ENCODE data around the gene SPTBN1. TPM values are rescaled to one million over a fixed set of nuclear protein-coding genes. Genes with fewer than 3 reads are reported as not detected.

SPTBN1 gene
- total RNA-seq, 2 donors from 2014 or later = 179 to 194 TPM

GRCh38 chr2:54546518-54546917 is 90.4 kb downstream of the SPTBN1 start:
- H3K4me1 Mint-ChIP-seq = peaks cover 23% of the 10 kb centered on the region
- no peak for DNase-seq
- no peaks in the 10 kb centered on the region for H3K9me3 ChIP-seq (ENCODE audit: control insufficient read depth, low read length)

DNA sequence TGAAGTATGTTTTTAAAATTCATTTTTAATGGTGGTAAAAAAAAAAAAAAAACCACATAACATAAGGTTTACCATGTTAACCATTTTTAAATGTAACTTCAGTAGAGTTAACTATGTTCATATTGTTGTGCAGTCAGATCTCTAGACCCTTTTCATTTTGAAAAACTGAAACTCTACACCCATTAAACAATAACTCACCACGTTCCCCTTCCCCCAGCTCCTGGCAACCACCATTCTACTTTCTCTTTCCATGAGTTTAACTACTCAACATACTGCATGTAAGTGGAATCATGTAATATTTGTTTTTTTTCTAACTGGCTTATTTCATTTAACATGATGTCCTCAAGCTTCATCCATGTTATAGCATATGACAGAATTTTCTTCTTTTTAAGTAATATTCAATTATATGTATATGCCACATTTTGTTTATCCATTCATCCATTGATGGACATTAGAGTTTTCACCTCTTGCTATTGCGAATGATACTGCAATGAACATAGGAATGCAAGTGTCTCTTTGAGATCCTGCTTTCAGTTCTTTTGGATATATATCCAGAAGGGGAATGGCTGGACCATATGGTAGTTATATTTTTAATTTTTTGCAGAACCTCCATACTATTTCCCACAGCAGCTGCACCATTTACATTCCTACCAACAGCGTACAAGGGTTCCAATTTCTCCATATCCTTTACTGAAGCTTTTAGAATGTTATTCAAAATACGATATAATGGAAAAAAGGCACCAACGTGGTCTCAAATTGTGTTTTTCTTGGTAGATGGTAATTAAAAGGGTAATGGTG is 91.0 kb downstream of the SPTBN1 start:
- Histone ChIP-seq H3K27me3 (ENCODE audit: control insufficient read depth, insufficient read depth, low read length, poor library complexity, severe bottlenecking) (no peaks in the 10 kb centered on the region), H3K36me3 (ENCODE audit: control insufficient read depth, insufficient read depth, low read length) (no peaks in the 10 kb centered on the region), H3K9me3 (ENCODE audit: control insufficient read depth, low read length) (no peaks in the 10 kb centered on the region), H3K9ac (ENCODE audit: extremely low read depth, low read length, poor library complexity, severe bottlenecking) (no peak overlapping the region), H3K4me1 (ENCODE audit: control insufficient read depth, insufficient read depth, low read length) (peaks cover 7% of the 10 kb centered on the region), H3K4me3 (ENCODE audit: low read length) (no peak overlapping the region), H3K27ac (ENCODE audit: low read depth, low read length) (no peak overlapping the region)
- 93% methylated on average over 4 to 5 of the region's 5 CpGs for WGBS, 2 experiments (ENCODE audit: insufficient coverage in 1 of 2, insufficient read length in 1 of 2)
- TF ChIP-seq CTCF (conservative IDR thresholded peaks at IDR 0.05) = no peak
- Mint-ChIP-seq H3K27ac (no peak overlapping the region), H3K27me3 (ENCODE audit: insufficient read depth) (no peaks in the 10 kb centered on the region), H3K4me1 (peaks cover 27% of the 10 kb centered on the region), H3K9me3 (no peaks in the 10 kb centered on the region), H3K4me3 (no peak overlapping the region), H3K36me3 (ENCODE audit: low read depth) (no peaks in the 10 kb centered on the region)
- DNase-seq = no peak

More at GRCh38 chr2:54546518-54546917, 90.4 kb downstream of the SPTBN1 start:
- TF ChIP-seq CTCF (conservative IDR thresholded peaks at IDR 0.05) = no peak
- H3K4me3 ChIP-seq (ENCODE audit: low read length) = no peak overlapping the region
- no peaks in the 10 kb centered on the region for H3K9me3 Mint-ChIP-seq
- H3K4me3 Mint-ChIP-seq = no peak overlapping the region
- peaks cover 7% of the 10 kb centered on the region for H3K4me1 ChIP-seq (ENCODE audit: control insufficient read depth, insufficient read depth, low read length)
- no peaks in the 10 kb centered on the region for H3K27me3 ChIP-seq (ENCODE audit: control insufficient read depth, insufficient read depth, low read length, poor library complexity, severe bottlenecking)
- whole genome bisulfite sequencing, 2 experiments (ENCODE audit: insufficient coverage in 1 of 2, insufficient read length in 1 of 2) = 97 to 98% methylated on average over 4 of the region's 4 CpGs
- H3K9ac ChIP-seq (ENCODE audit: extremely low read depth, low read length, poor library complexity, severe bottlenecking) = no peak overlapping the region
- H3K27ac Mint-ChIP-seq = no peak overlapping the region
- no peak overlapping the region for H3K27ac ChIP-seq (ENCODE audit: low read depth, low read length)
- no peaks in the 10 kb centered on the region for H3K27me3 Mint-ChIP-seq (ENCODE audit: insufficient read depth)
- H3K36me3 Mint-ChIP-seq (ENCODE audit: low read depth) = no peaks in the 10 kb centered on the region
- no peaks in the 10 kb centered on the region for H3K36me3 ChIP-seq (ENCODE audit: control insufficient read depth, insufficient read depth, low read length)

GRCh38 chr2:54549430-54549829 is 93.3 kb downstream of the SPTBN1 start:
- WGBS, 2 experiments (ENCODE audit: insufficient coverage in 1 of 2, insufficient read length in 1 of 2) = 94 to 100% methylated on average over 2 to 3 of the region's 3 CpGs
- Histone ChIP-seq H3K27ac (ENCODE audit: low read depth, low read length) (no peak overlapping the region), H3K9ac (ENCODE audit: extremely low read depth, low read length, poor library complexity, severe bottlenecking) (no peak overlapping the region), H3K9me3 (ENCODE audit: control insufficient read depth, low read length) (no peaks in the 10 kb centered on the region), H3K36me3 (ENCODE audit: control insufficient read depth, insufficient read depth, low read length) (no peaks in the 10 kb centered on the region), H3K4me1 (ENCODE audit: control insufficient read depth, insufficient read depth, low read length) (peaks cover 7% of the 10 kb centered on the region), H3K27me3 (ENCODE audit: control insufficient read depth, insufficient read depth, low read length, poor library complexity, severe bottlenecking) (no peaks in the 10 kb centered on the region), H3K4me3 (ENCODE audit: low read length) (no peak overlapping the region)
- Mint-ChIP-seq H3K9me3 (no peaks in the 10 kb centered on the region), H3K4me1 (peaks cover 27% of the 10 kb centered on the region), H3K4me3 (no peak overlapping the region), H3K36me3 (ENCODE audit: low read depth) (no peaks in the 10 kb centered on the region), H3K27ac (no peak overlapping the region), H3K27me3 (ENCODE audit: insufficient read depth) (no peaks in the 10 kb centered on the region)
- TF ChIP-seq CTCF (conservative IDR thresholded peaks at IDR 0.05) = no peak
- DNase-seq = no peak

All from endodermal cell (in vitro differentiated cells).